Measurements from ENCODE around the gene LRP2.

The LRP2 gene

DNA sequence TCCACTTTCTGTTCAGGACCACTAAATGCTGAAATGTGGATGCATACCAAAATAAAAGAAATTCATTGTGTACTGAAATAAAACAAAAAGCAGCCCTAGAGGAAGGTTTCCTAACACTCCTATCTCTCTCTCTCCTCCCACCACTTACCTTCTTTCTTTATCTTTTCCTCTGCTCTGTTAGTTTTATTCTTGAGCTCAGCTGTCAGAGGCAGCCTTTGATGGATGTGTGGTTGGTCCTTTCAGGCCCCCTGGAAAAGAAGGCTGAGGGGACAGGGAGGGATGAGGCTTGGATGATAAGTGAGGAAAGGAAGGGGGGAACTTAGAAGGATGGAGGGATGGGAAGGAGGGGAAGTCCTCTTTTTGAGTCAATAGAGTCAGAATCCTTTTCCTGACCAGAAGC lies 245.3 kb downstream of the LRP2 start:
- H3K4me1 Mint-ChIP-seq, result peaks cover 4% of the 10 kb centered on the region
- H3K4me3 Mint-ChIP-seq, result no peak overlapping the region
- no peak overlapping the region for H3K27ac Mint-ChIP-seq
- H3K36me3 Mint-ChIP-seq, result peaks cover 2% of the 10 kb centered on the region
- H3K27me3 Mint-ChIP-seq, result no peaks in the 10 kb centered on the region
- H3K9me3 Mint-ChIP-seq, result no peaks in the 10 kb centered on the region

DNA sequence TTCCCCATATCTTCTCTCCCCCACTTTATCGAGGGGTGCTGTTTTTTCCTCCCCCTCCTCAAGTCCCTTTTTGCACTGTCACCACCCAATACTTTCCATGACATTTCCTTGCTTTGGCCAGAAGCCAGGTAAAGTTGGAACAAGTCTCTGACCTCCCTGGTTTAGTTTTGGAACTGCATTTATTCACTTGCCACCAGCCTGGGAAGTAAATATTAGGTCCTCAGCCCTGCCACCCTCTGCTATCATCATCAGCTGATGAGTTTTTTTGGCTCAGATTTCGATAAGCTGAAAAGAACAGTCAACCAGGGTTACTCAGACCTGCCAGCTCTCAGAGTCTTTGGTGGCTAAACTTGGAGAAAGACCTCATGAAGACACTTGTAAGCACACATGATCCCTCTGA lies 246.0 kb downstream of the LRP2 start:
- Mint-ChIP-seq H3K4me3 (no peak overlapping the region), H3K9me3 (no peaks in the 10 kb centered on the region), H3K4me1 (peaks cover 4% of the 10 kb centered on the region), H3K27ac (no peak overlapping the region), H3K27me3 (no peaks in the 10 kb centered on the region), H3K36me3 (no peaks in the 10 kb centered on the region)

- Mint-ChIP-seq H3K27ac (no peak overlapping the region), H3K4me3 (no peak overlapping the region), H3K4me1 (peaks cover 8% of the 10 kb centered on the region), H3K9me3 (no peaks in the 10 kb centered on the region), H3K27me3 (no peaks in the 10 kb centered on the region), H3K36me3 (no peaks in the 10 kb centered on the region)
Observed at GRCh38 chr2:169114056-169114455, 248.3 kb downstream of the LRP2 start.

DNA sequence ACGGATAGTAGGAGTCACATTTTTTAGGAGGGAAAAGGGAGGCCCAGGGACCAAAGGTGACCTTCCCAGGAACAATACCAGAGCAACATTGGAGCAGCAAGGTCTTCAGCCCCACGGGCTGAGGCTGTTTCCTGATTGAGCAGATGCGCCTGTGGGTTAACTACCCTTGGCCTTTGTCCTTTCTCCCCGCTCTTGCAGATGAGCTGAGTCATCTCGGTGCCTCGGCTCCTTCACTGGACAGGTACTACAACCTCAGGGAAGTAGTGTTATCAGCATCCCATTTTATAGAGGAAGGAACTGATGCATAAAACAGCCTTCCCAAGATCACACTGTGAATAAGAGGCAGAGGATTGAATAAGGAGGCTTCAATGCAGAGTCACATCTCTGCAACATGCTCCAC lies 249.5 kb downstream of the LRP2 start:
- peaks cover 18% of the 10 kb centered on the region for H3K4me1 Mint-ChIP-seq

GRCh38 chr2:169110916-169111315 lies 251.4 kb downstream of the LRP2 start:
- H3K36me3 Mint-ChIP-seq, result no peaks in the 10 kb centered on the region
- no peaks in the 10 kb centered on the region for H3K9me3 Mint-ChIP-seq
- no peak overlapping the region for H3K27ac Mint-ChIP-seq
- H3K4me3 Mint-ChIP-seq, result no peak overlapping the region
- no peaks in the 10 kb centered on the region for H3K27me3 Mint-ChIP-seq
- H3K4me1 Mint-ChIP-seq, result peaks cover 33% of the 10 kb centered on the region

More for the DNA sequence above, 249.5 kb downstream of the LRP2 start:
- no peak overlapping the region for H3K27ac Mint-ChIP-seq
- H3K27me3 Mint-ChIP-seq, result no peaks in the 10 kb centered on the region
- no peaks in the 10 kb centered on the region for H3K9me3 Mint-ChIP-seq
- H3K4me3 Mint-ChIP-seq, result no peak overlapping the region
- no peaks in the 10 kb centered on the region for H3K36me3 Mint-ChIP-seq

GRCh38 chr2:169110419-169110818 lies 251.9 kb downstream of the LRP2 start:
- H3K9me3 Mint-ChIP-seq, result no peaks in the 10 kb centered on the region
- no peak overlapping the region for H3K4me3 Mint-ChIP-seq
- H3K36me3 Mint-ChIP-seq, result no peaks in the 10 kb centered on the region
- H3K4me1 Mint-ChIP-seq, result peaks cover 38% of the 10 kb centered on the region
- H3K27ac Mint-ChIP-seq, result no peak overlapping the region
- no peaks in the 10 kb centered on the region for H3K27me3 Mint-ChIP-seq

- Mint-ChIP-seq H3K27me3 (no peaks in the 10 kb centered on the region), H3K27ac (no peak overlapping the region), H3K9me3 (no peaks in the 10 kb centered on the region), H3K4me3 (no peak overlapping the region), H3K4me1 (peaks cover 45% of the 10 kb centered on the region), H3K36me3 (no peaks in the 10 kb centered on the region)
Observed at GRCh38 chr2:169109502-169110409, 252.6 kb downstream of the LRP2 start.

DNA sequence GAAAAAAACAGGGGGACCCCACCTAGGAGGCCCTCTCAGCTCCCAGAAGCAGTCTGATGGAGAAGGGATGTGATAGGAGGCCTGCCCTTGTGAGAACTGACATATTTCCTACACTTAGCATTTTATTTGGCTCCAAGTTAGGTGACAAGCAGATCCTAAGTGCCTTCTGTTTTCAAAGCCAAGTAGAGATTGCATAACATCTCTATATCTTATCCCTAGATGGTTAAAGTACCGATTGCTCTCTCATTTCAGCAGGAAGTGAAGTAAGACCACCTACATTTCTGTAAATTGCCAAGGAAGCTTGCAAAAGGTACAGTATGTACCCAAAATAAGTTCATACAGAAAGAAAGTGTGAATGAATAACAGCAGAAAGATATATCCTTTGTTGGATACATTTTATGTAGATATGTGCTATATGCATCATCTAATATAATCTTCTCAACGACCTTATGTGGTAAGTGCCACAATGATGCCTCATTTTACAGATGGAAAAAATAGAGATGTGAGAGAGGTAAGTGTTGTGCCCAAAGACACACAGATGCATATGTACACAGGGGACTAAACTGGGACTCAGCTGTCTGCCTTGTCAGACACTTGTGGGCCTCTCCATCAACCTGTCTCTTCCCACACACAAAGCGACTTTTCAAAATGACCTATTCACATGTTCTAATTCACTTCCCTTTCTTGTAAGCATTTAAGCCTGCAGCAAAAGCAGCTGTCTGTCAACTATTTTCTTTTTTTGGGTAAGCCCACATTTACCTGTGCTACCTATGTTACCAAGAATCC lies 254.0 kb downstream of the LRP2 start:
- no peak overlapping the region for H3K4me3 Mint-ChIP-seq
- H3K4me1 Mint-ChIP-seq, result peaks cover 50% of the 10 kb centered on the region
- H3K9me3 Mint-ChIP-seq, result no peaks in the 10 kb centered on the region
- no peaks in the 10 kb centered on the region for H3K27me3 Mint-ChIP-seq
- H3K27ac Mint-ChIP-seq, result peak overlapping the region; percentile 77
- no peaks in the 10 kb centered on the region for H3K36me3 Mint-ChIP-seq

GRCh38 chr2:169107645-169108044 lies 254.7 kb downstream of the LRP2 start:
- no peak overlapping the region for H3K27ac Mint-ChIP-seq
- no peaks in the 10 kb centered on the region for H3K36me3 Mint-ChIP-seq
- H3K27me3 Mint-ChIP-seq, result no peaks in the 10 kb centered on the region
- no peaks in the 10 kb centered on the region for H3K9me3 Mint-ChIP-seq
- H3K4me1 Mint-ChIP-seq, result peaks cover 50% of the 10 kb centered on the region
- no peak overlapping the region for H3K4me3 Mint-ChIP-seq

GRCh38 chr2:169106563-169107545 lies 255.5 kb downstream of the LRP2 start:
- Mint-ChIP-seq H3K27me3 (no peaks in the 10 kb centered on the region), H3K4me3 (no peak overlapping the region), H3K27ac (peak overlapping the region; percentile 23), H3K4me1 (peaks cover 50% of the 10 kb centered on the region), H3K9me3 (no peaks in the 10 kb centered on the region), H3K36me3 (no peaks in the 10 kb centered on the region)

GRCh38 chr2:169106134-169106533 lies 256.2 kb downstream of the LRP2 start:
- no peaks in the 10 kb centered on the region for H3K27me3 Mint-ChIP-seq
- no peaks in the 10 kb centered on the region for H3K9me3 Mint-ChIP-seq
- peak overlapping the region; percentile 23 for H3K27ac Mint-ChIP-seq
- peaks cover 50% of the 10 kb centered on the region for H3K4me1 Mint-ChIP-seq
- H3K4me3 Mint-ChIP-seq, result no peak overlapping the region
- H3K36me3 Mint-ChIP-seq, result no peaks in the 10 kb centered on the region

- H3K27me3 Mint-ChIP-seq, result no peaks in the 10 kb centered on the region
- H3K9me3 Mint-ChIP-seq, result no peaks in the 10 kb centered on the region
- peak overlapping the region; percentile 19 for H3K27ac Mint-ChIP-seq
- H3K4me3 Mint-ChIP-seq, result peak overlapping the region; percentile 2
- no peaks in the 10 kb centered on the region for H3K36me3 Mint-ChIP-seq
- H3K4me1 Mint-ChIP-seq, result peaks cover 50% of the 10 kb centered on the region
Observed at GRCh38 chr2:169105476-169105875, 256.9 kb downstream of the LRP2 start.

DNA sequence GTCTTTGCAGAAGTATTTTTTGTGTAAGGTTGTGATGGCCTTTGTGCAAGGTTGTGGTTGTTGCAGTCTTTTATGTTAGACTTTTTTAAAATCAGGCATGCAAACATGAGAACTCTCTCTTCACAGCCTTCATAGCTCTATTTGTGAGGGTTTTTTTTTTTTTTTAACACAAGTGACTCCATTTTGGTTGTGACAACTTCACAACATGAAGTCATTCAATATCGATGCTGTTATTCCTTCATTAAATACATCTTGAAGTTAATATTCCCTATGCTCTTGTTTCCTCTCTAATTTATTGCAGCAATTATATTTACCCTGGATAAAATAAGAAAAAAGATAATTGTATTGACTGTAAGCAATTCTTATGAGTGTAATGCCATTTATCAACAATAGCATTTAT lies 257.5 kb downstream of the LRP2 start:
- Mint-ChIP-seq H3K4me1 (peaks cover 50% of the 10 kb centered on the region), H3K27ac (no peak overlapping the region), H3K4me3 (no peak overlapping the region)

GRCh38 chr2:169095621-169096105 lies 266.7 kb downstream of the LRP2 start:
- H3K4me3 Mint-ChIP-seq, result no peak overlapping the region
- no peaks in the 10 kb centered on the region for H3K27me3 Mint-ChIP-seq
- no peaks in the 10 kb centered on the region for H3K9me3 Mint-ChIP-seq
- H3K36me3 Mint-ChIP-seq, result no peaks in the 10 kb centered on the region
- peaks cover 9% of the 10 kb centered on the region for H3K4me1 Mint-ChIP-seq
- H3K27ac Mint-ChIP-seq, result no peak overlapping the region

More for the DNA sequence above, 257.5 kb downstream of the LRP2 start:
- Mint-ChIP-seq H3K27me3 (no peaks in the 10 kb centered on the region), H3K9me3 (no peaks in the 10 kb centered on the region), H3K36me3 (no peaks in the 10 kb centered on the region)

GRCh38 chr2:169094676-169095075 lies 267.7 kb downstream of the LRP2 start:
- Mint-ChIP-seq H3K9me3 (no peaks in the 10 kb centered on the region), H3K4me1 (peaks cover 9% of the 10 kb centered on the region), H3K27me3 (no peaks in the 10 kb centered on the region), H3K4me3 (no peak overlapping the region), H3K36me3 (no peaks in the 10 kb centered on the region), H3K27ac (no peak overlapping the region)

All from activated naive CD4-positive, alpha-beta T cell treated with anti-CD3 and anti-CD28 coated beads, Interleukin-2, amount 50 U/mL, for 24 hours (primary cell).